Mesendoderm (in vitro differentiated cells): ENCODE results near the gene GON7.

Experiments
- DNase-seq: peaks from one replicate; pipeline ENCODE4 v3.0.0; 2013
- H2AK5ac ChIP-seq: 2 replicates; pipeline ENCODE4 v1.6.1; 2013; ENCODE audit warnings: low read length, inconsistent platforms
- H2BK120ac ChIP-seq: 2 replicates; pipeline ENCODE4 v1.6.1; 2013; ENCODE audit warnings: low read depth, mild to moderate bottlenecking, low read length, moderate library complexity, mixed read lengths
- H2BK15ac ChIP-seq: replicated peaks from 2 replicates; pipeline ENCODE4 v1.6.1; 2013; ENCODE audit warnings: low read depth, mild to moderate bottlenecking, moderate library complexity
- H2BK5ac ChIP-seq: 2 replicates; pipeline ENCODE4 v1.6.1; 2013; ENCODE audit warnings: low read length, inconsistent platforms
- H3K18ac ChIP-seq: 2 replicates; pipeline ENCODE4 v1.6.1; 2013; ENCODE audit warnings: mild to moderate bottlenecking, low read length, mixed read lengths
- H3K23ac ChIP-seq: one replicate; pipeline ENCODE4 v1.6.1; 2013; ENCODE audit warnings: low read length
- H3K27ac ChIP-seq: 2 replicates; pipeline ENCODE4 v1.5.1; 2013; ENCODE audit warnings: low read depth, mild to moderate bottlenecking, inconsistent platforms, low read length, moderate library complexity
- H3K27me3 ChIP-seq: 2 replicates; pipeline ENCODE4 v1.6.1; 2013; ENCODE audit warnings: low read length, control low read depth, mild to moderate bottlenecking, inconsistent platforms; ENCODE audit not compliant: insufficient read depth, poor library complexity
- H3K36me3 ChIP-seq: 2 replicates; pipeline ENCODE4 v1.6.1; 2013; ENCODE audit warnings: low read length, inconsistent platforms; ENCODE audit not compliant: control insufficient read depth, insufficient read depth
- H3K4ac ChIP-seq: one replicate; pipeline ENCODE4 v1.6.1; 2013; ENCODE audit warnings: low read depth, mild to moderate bottlenecking, low read length, moderate library complexity
- H3K4me1 ChIP-seq: 2 replicates; pipeline ENCODE4 v1.6.1; 2013; ENCODE audit warnings: low read depth, low read length, inconsistent platforms; ENCODE audit not compliant: control insufficient read depth
- H3K4me2 ChIP-seq: 2 replicates; pipeline ENCODE4 v1.6.1; 2013; ENCODE audit warnings: low read length
- H3K4me3 ChIP-seq: 2 replicates; pipeline ENCODE4 v1.5.1; 2013; ENCODE audit warnings: mild to moderate bottlenecking, low read length
- H3K56ac ChIP-seq: one replicate; pipeline ENCODE4 v1.6.1; 2013; ENCODE audit warnings: low read length
- H3K79me1 ChIP-seq: 2 replicates; pipeline ENCODE4 v1.6.1; 2013; ENCODE audit warnings: low read length, inconsistent platforms
- H3K79me2 ChIP-seq: 2 replicates; pipeline ENCODE4 v1.6.1; 2013; ENCODE audit warnings: mild to moderate bottlenecking, low read length; ENCODE audit not compliant: control insufficient read depth, insufficient read depth
- H3K9ac ChIP-seq: 2 replicates; pipeline ENCODE4 v1.6.1; 2013; ENCODE audit warnings: low read length, inconsistent platforms
- H4K5ac ChIP-seq: one replicate; pipeline ENCODE4 v1.6.1; 2013; ENCODE audit warnings: low read length
- H4K8ac ChIP-seq: one replicate; pipeline ENCODE4 v1.6.1; 2013; ENCODE audit warnings: low read depth, mild to moderate bottlenecking, control low read depth, low read length, moderate library complexity
- WGBS: extraction: QIAGEN DNeasy Blood & Tissue Kit; methylation state at CpG from one replicate; pipeline ENCODE4 v1.1.7; 2013; ENCODE audit warnings: low lambda C conversion rate, missing lambda C conversion rate; ENCODE audit not compliant: insufficient coverage; ENCODE audit errors: extremely low coverage; 5-methylcytosine and 5-hydroxymethylcytosine counted together

GON7 gene

GRCh38 chr14:93230539-93230938, 23.7 kb upstream of the GON7 start:
- no peak overlapping the region for H2BK120ac ChIP-seq
- H3K79me1 ChIP-seq, result no peaks in the 10 kb centered on the region
- H3K27me3 ChIP-seq, result no peaks in the 10 kb centered on the region
- no peak overlapping the region for H3K9ac ChIP-seq
- H4K8ac ChIP-seq, result no peak overlapping the region
- H2AK5ac ChIP-seq, result no peak overlapping the region
- no peak for DNase-seq
- no peaks in the 10 kb centered on the region for H3K4me1 ChIP-seq
- no peak overlapping the region for H2BK5ac ChIP-seq
- H3K27ac ChIP-seq, result no peak overlapping the region
- no peak overlapping the region for H3K23ac ChIP-seq
- H4K5ac ChIP-seq, result no peak overlapping the region
- peaks cover 6% of the 10 kb centered on the region for H3K36me3 ChIP-seq
- no peak overlapping the region for H3K4ac ChIP-seq
- no peak overlapping the region for H2BK15ac ChIP-seq
- H3K79me2 ChIP-seq, result no peaks in the 10 kb centered on the region
- no CpG with 5 or more reads among the region's 16 CpGs for WGBS
- H3K56ac ChIP-seq, result no peak overlapping the region
- H3K18ac ChIP-seq, result no peak overlapping the region
- no peak overlapping the region for H3K4me3 ChIP-seq
- no peak overlapping the region for H3K4me2 ChIP-seq

- Histone ChIP-seq H3K9ac (no peak overlapping the region), H3K27me3 (no peaks in the 10 kb centered on the region), H2BK5ac (no peak overlapping the region), H3K79me1 (no peaks in the 10 kb centered on the region), H2AK5ac (no peak overlapping the region), H3K4me2 (no peak overlapping the region), H2BK15ac (no peak overlapping the region), H3K79me2 (no peaks in the 10 kb centered on the region), H3K18ac (no peak overlapping the region), H4K5ac (no peak overlapping the region), H3K23ac (no peak overlapping the region), H3K56ac (no peak overlapping the region), H3K4me3 (no peak overlapping the region), H4K8ac (no peak overlapping the region), H3K27ac (no peak overlapping the region), H2BK120ac (no peak overlapping the region), H3K36me3 (peaks cover 6% of the 10 kb centered on the region), H3K4ac (no peak overlapping the region), H3K4me1 (no peaks in the 10 kb centered on the region)
- WGBS, result no CpG with 5 or more reads among the region's 8 CpGs
- no peak for DNase-seq
Observed at GRCh38 chr14:93228550-93228949, 21.7 kb upstream of the GON7 start.

GRCh38 chr14:93223565-93223964, 16.7 kb upstream of the GON7 start:
- H3K18ac ChIP-seq, result no peak overlapping the region
- no peaks in the 10 kb centered on the region for H3K4me1 ChIP-seq
- no peak overlapping the region for H3K9ac ChIP-seq
- H2AK5ac ChIP-seq, result no peak overlapping the region
- H4K8ac ChIP-seq, result no peak overlapping the region
- DNase-seq, result no peak
- H3K36me3 ChIP-seq, result peaks cover 6% of the 10 kb centered on the region
- no peak overlapping the region for H2BK15ac ChIP-seq
- no peaks in the 10 kb centered on the region for H3K79me1 ChIP-seq
- no peak overlapping the region for H3K56ac ChIP-seq
- no peak overlapping the region for H2BK5ac ChIP-seq
- no peak overlapping the region for H2BK120ac ChIP-seq
- no peak overlapping the region for H3K4ac ChIP-seq
- H4K5ac ChIP-seq, result no peak overlapping the region
- WGBS, result no CpG with 5 or more reads among the region's 27 CpGs
- H3K23ac ChIP-seq, result no peak overlapping the region
- H3K27me3 ChIP-seq, result no peaks in the 10 kb centered on the region
- H3K4me3 ChIP-seq, result no peak overlapping the region
- no peak overlapping the region for H3K4me2 ChIP-seq
- no peak overlapping the region for H3K27ac ChIP-seq
- H3K79me2 ChIP-seq, result no peaks in the 10 kb centered on the region

- Histone ChIP-seq H3K4ac (no peak overlapping the region), H3K4me1 (no peaks in the 10 kb centered on the region), H2AK5ac (no peak overlapping the region), H2BK120ac (no peak overlapping the region), H3K79me1 (no peaks in the 10 kb centered on the region), H3K27ac (no peak overlapping the region), H2BK5ac (no peak overlapping the region), H3K9ac (no peak overlapping the region), H3K56ac (no peak overlapping the region), H3K18ac (no peak overlapping the region), H3K23ac (no peak overlapping the region), H3K4me2 (no peak overlapping the region), H3K4me3 (no peak overlapping the region), H3K27me3 (no peaks in the 10 kb centered on the region), H2BK15ac (no peak overlapping the region), H3K36me3 (no peaks in the 10 kb centered on the region), H3K79me2 (no peaks in the 10 kb centered on the region), H4K5ac (no peak overlapping the region), H4K8ac (no peak overlapping the region)
- no peak for DNase-seq
Observed at GRCh38 chr14:93220509-93220908, 13.6 kb upstream of the GON7 start.

DNA sequence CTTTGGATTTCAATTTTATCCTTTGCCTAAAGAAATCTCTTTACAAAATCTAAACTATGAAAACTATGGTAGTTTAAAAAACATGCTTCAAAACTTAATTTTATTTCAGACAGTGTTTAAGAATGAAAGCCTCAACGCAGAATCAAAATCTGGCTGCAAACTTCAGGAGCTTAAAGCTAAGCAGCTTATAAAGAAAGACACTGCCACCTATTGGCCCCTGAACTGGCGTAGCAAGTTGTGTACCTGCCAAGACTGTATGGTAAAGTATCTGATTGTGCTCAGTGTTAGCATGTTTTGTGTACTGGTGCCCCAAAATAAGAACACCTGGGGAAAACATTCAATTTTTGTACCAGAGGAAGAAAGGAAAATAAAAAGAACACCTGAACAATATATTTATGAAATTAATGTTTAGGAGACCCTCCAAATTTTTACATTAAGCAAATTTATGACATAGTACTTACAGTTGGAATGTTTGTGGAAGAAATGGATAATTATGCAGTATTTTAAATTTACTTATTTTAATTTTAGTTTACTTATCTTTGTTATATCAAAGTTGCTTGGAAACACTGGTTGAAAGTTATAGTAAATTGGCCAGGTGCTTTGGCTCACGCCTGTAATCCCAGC, 12.3 kb upstream of the GON7 start:
- no peak overlapping the region for H3K27ac ChIP-seq
- H3K4ac ChIP-seq, result no peak overlapping the region
- H3K79me2 ChIP-seq, result no peaks in the 10 kb centered on the region
- H2BK120ac ChIP-seq, result no peak overlapping the region
- H3K18ac ChIP-seq, result no peak overlapping the region
- no peaks in the 10 kb centered on the region for H3K27me3 ChIP-seq
- no peak overlapping the region for H2BK5ac ChIP-seq
- no peak overlapping the region for H3K56ac ChIP-seq
- no peak overlapping the region for H2AK5ac ChIP-seq
- no peak overlapping the region for H4K5ac ChIP-seq
- no peak overlapping the region for H3K4me2 ChIP-seq
- peak; percentile 73 for DNase-seq
- no peak overlapping the region for H2BK15ac ChIP-seq
- H3K9ac ChIP-seq, result no peak overlapping the region
- H3K4me3 ChIP-seq, result no peak overlapping the region
- H3K36me3 ChIP-seq, result no peaks in the 10 kb centered on the region
- no peaks in the 10 kb centered on the region for H3K4me1 ChIP-seq
- H3K23ac ChIP-seq, result no peak overlapping the region
- H4K8ac ChIP-seq, result no peak overlapping the region
- no peaks in the 10 kb centered on the region for H3K79me1 ChIP-seq
- no CpG with 5 or more reads among the region's 3 CpGs for WGBS

DNA sequence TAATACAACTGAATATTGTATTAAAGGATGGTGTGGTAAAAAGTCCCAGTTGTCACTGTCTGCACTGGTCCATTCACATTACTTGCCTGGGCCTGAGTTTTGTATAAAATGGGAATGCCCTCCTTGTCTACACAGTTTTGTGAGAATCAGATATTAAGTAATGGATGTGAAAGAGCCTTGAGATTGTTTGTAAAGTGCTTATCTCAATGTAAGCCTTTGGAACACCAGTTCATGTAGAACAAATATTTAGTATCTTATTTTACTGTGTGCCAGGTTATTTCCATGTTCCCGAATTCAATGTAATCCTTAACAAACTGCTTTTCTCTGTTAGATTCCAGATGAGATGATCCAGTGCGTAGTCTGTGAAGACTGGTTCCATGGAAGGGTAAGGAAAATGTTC, 7.7 kb upstream of the GON7 start:
- Histone ChIP-seq H3K79me2 (no peaks in the 10 kb centered on the region), H3K4me2 (no peak overlapping the region), H2BK5ac (no peak overlapping the region), H2BK120ac (no peak overlapping the region), H3K4me3 (no peak overlapping the region), H3K23ac (no peak overlapping the region), H4K5ac (no peak overlapping the region), H3K36me3 (no peaks in the 10 kb centered on the region), H3K9ac (no peak overlapping the region), H3K18ac (no peak overlapping the region), H2BK15ac (no peak overlapping the region), H3K27ac (no peak overlapping the region), H3K4me1 (no peaks in the 10 kb centered on the region), H3K27me3 (no peaks in the 10 kb centered on the region), H2AK5ac (no peak overlapping the region), H4K8ac (no peak overlapping the region), H3K79me1 (no peaks in the 10 kb centered on the region), H3K4ac (no peak overlapping the region), H3K56ac (no peak overlapping the region)
- whole genome bisulfite sequencing, result no CpG with 5 or more reads among the region's 2 CpGs
- no peak for DNase-seq
